Measurements from ENCODE around the gene RSAD1.

- no peak for TF ChIP-seq CTCF (IDR thresholded peaks at IDR 0.05; ENCODE audit: borderline replicate concordance, extremely low read depth, low read length, poor library complexity, severe bottlenecking)
- TF ChIP-seq EZH2 (IDR thresholded peaks at IDR 0.05; ENCODE audit: borderline replicate concordance, low read depth, low read length, severe bottlenecking) = no peak
Measured at GRCh38 chr17:50476545-50477315, 1.9 kb upstream of the RSAD1 start.
